ENCODE data around the gene MEG3.

GRCh38 chr14:100867631-100868315 lies 41.9 kb downstream of the MEG3 start:
- TF ChIP-seq, protein P1, sequence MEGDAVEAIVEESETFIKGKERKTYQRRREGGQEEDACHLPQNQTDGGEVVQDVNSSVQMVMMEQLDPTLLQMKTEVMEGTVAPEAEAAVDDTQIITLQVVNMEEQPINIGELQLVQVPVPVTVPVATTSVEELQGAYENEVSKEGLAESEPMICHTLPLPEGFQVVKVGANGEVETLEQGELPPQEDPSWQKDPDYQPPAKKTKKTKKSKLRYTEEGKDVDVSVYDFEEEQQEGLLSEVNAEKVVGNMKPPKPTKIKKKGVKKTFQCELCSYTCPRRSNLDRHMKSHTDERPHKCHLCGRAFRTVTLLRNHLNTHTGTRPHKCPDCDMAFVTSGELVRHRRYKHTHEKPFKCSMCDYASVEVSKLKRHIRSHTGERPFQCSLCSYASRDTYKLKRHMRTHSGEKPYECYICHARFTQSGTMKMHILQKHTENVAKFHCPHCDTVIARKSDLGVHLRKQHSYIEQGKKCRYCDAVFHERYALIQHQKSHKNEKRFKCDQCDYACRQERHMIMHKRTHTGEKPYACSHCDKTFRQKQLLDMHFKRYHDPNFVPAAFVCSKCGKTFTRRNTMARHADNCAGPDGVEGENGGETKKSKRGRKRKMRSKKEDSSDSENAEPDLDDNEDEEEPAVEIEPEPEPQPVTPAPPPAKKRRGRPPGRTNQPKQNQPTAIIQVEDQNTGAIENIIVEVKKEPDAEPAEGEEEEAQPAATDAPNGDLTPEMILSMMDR (conservative IDR thresholded peaks at IDR 0.05; ENCODE audit: low read length) = no peak
- no peak for TF ChIP-seq EZH2phosphoT487 (IDR thresholded peaks at IDR 0.05; ENCODE audit: borderline replicate concordance, low read depth, low read length)

Measured in OCI-LY7 (cell line).